Measurements from ENCODE around the gene CUX1. TPM values are rescaled to one million over a fixed set of nuclear protein-coding genes. Genes with fewer than 3 reads are reported as not detected.
A peak's percentile ranks its signal among the peaks of the same experiment; 100 is the strongest.
"Not testable (repeated sequence)": the region's sequence is repeated elsewhere in the genome, so short reads cannot be mapped to it uniquely, and the experiment has no call there.

Gene CUX1
- total RNA-seq, 1 donor = 46.2 TPM

GRCh38 chr7:102138676-102139075 lies 321.2 kb downstream of the CUX1 start:
- TF ChIP-seq CTCF (IDR thresholded peaks at IDR 0.05; ENCODE audit: insufficient read depth, low read depth, low read length) = no peak
- H3K4me3 ChIP-seq (ENCODE audit: low read depth, low read length) = no peak overlapping the region
- DNase-seq (ENCODE audit: low read depth) = no peak

GRCh38 chr7:102140952-102141370 lies 323.5 kb downstream of the CUX1 start:
- no peak for TF ChIP-seq CTCF (IDR thresholded peaks at IDR 0.05; ENCODE audit: insufficient read depth, low read depth, low read length)
- no peak for DNase-seq (ENCODE audit: low read depth)
- no peak overlapping the region for H3K4me3 ChIP-seq (ENCODE audit: low read depth, low read length)

GRCh38 chr7:102142433-102142832 lies 325.0 kb downstream of the CUX1 start:
- not testable (repeated sequence) for DNase-seq (ENCODE audit: low read depth); H3K4me3 ChIP-seq (ENCODE audit: low read depth, low read length)

GRCh38 chr7:102146122-102146521 lies 328.7 kb downstream of the CUX1 start:
- no peak for DNase-seq (ENCODE audit: low read depth)
- no peak overlapping the region for H3K4me3 ChIP-seq (ENCODE audit: low read depth, low read length)
- no peak for TF ChIP-seq CTCF (IDR thresholded peaks at IDR 0.05; ENCODE audit: insufficient read depth, low read depth, low read length)

- DNase-seq (ENCODE audit: low read depth) = peak; percentile 41
- no peak for TF ChIP-seq CTCF (IDR thresholded peaks at IDR 0.05; ENCODE audit: insufficient read depth, low read depth, low read length)
- H3K4me3 ChIP-seq (ENCODE audit: low read depth, low read length) = no peak overlapping the region
These were observed 329.6 kb downstream of the CUX1 start for GRCh38 chr7:102147008-102147407.

- no peak for DNase-seq (ENCODE audit: low read depth)
- H3K4me3 ChIP-seq (ENCODE audit: low read depth, low read length) = no peak overlapping the region
- TF ChIP-seq CTCF (IDR thresholded peaks at IDR 0.05; ENCODE audit: insufficient read depth, low read depth, low read length) = no peak
These were observed 331.4 kb downstream of the CUX1 start for GRCh38 chr7:102148799-102149198.

- DNase-seq (ENCODE audit: low read depth) = no peak
- no peak for TF ChIP-seq CTCF (IDR thresholded peaks at IDR 0.05; ENCODE audit: insufficient read depth, low read depth, low read length)
- H3K4me3 ChIP-seq (ENCODE audit: low read depth, low read length) = no peak overlapping the region
These were observed 332.0 kb downstream of the CUX1 start for GRCh38 chr7:102149416-102149815.

All from fibroblast of villous mesenchyme (primary cell).